ENCODE measurements around the gene TPCN2. TPM values are rescaled to one million over a fixed set of nuclear protein-coding genes. Genes with fewer than 3 reads are reported as not detected.
A peak's percentile ranks its signal among the peaks of the same experiment; 100 is the strongest.

Gene TPCN2
- total RNA-seq, 1 donor from 2014 or later: 19.1 TPM

DNA sequence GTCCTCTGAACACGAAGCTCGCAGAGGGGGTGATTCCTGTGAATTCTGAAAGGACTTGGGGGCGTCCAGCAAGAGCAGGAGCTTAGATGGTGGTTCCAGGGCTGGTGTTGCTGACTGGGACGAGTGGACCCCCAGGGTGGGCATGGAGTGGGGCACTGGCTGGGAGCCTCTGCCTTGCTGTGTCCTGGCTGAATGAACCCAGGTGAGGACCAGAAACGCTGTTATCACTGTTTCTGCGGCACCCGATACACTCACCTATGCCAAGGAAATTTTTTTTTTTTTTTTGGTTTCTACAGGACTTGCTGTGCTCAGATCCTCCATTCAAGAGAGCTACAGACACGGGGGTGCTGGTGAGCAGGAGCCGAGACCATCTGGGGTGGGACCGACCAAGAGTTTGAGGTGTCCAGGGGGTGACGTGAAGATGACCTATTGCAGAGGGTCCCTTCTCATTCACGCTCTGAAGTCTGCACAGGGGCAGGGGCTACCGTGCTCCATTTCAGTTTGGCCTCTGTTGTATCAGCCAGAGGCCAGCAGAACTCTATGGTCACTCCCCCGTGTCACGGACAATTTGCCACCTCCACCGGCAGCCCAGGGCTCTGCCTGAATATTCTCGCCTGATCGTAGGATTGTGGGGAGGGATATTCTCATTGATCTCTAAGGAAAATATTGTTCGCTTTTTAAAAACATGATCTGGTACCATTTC, 110.6 kb downstream of the TPCN2 start:
- Mint-ChIP-seq H3K27ac (no peak overlapping the region), H3K4me3 (ENCODE audit: low read depth) (no peak overlapping the region), H3K27me3 (ENCODE audit: low read depth) (peaks cover 9% of the 10 kb centered on the region), H3K36me3 (ENCODE audit: low read depth) (no peaks in the 10 kb centered on the region), H3K9me3 (peaks cover 9% of the 10 kb centered on the region), H3K4me1 (ENCODE audit: low read depth) (no peaks in the 10 kb centered on the region)
- no peak for DNase-seq (ENCODE audit: low spot score)
- intact Hi-C loops (cut with micrococcal nuclease): no loop called here

DNA sequence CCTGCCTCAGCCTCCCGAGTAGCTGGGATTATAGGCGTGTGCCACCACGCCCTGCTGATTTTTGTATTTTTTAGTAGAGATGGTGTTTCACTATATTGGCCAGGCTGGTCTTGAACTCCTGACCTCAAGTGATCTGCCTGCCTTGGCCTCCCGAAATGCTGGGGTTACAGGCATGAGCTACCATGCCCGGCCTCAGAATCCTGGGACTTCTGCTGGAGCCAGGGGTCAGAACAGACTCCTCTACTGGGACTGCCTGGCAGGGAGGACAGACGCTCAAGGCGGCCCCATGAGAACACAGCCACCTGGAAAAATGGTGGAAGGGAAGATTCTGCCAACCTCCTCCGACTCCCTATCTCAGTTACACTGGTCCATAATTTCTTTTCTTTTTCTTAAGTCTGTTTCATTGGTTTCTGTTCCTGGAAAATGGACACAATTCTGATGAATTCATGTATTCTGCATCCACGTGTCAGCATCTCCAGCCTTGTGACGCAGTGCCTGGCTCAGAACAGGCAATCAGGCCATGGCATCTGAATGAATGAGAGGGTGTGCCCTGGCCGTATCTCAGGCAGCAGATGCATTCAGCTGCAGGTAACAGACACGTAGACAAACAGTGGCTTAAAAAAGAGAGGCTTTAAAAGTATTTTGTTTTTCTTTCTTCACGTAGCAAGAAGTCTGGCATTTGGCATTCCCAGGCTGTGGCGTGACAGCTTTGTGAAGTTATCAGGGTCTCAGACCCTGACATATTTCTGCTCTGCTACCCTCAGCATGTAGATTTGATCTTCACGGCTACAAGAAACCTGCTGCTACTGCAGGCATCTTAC, 111.8 kb downstream of the TPCN2 start:
- Mint-ChIP-seq H3K36me3 (ENCODE audit: low read depth) (no peaks in the 10 kb centered on the region), H3K4me3 (ENCODE audit: low read depth) (no peak overlapping the region), H3K27ac (no peak overlapping the region), H3K4me1 (ENCODE audit: low read depth) (no peaks in the 10 kb centered on the region), H3K27me3 (ENCODE audit: low read depth) (peaks cover 11% of the 10 kb centered on the region), H3K9me3 (peaks cover 9% of the 10 kb centered on the region)
- DNase-seq (ENCODE audit: low spot score): no peak
- intact Hi-C loops (cut with micrococcal nuclease): no loop called here

DNA sequence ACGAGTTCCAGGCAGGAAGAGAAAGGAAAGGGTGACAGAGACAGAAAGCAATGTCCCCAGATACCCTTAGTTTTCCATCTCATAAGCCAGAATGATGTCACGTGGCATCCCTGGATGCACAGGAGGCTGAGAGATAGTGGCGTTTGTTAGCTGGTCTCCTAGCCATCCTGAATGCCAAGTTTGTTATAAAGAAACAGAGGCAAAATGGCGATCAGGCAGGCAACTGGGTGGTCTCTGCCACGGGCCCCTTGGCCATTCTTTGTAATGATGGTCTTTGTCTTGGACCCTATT, 112.3 kb downstream of the TPCN2 start:
- Mint-ChIP-seq H3K9me3 (peaks cover 9% of the 10 kb centered on the region), H3K36me3 (ENCODE audit: low read depth) (no peaks in the 10 kb centered on the region), H3K4me3 (ENCODE audit: low read depth) (no peak overlapping the region), H3K27ac (no peak overlapping the region), H3K4me1 (ENCODE audit: low read depth) (no peaks in the 10 kb centered on the region), H3K27me3 (ENCODE audit: low read depth) (peaks cover 12% of the 10 kb centered on the region)
- DNase-seq (ENCODE audit: low spot score): no peak
- intact Hi-C loops (cut with micrococcal nuclease): no loop called here

DNA sequence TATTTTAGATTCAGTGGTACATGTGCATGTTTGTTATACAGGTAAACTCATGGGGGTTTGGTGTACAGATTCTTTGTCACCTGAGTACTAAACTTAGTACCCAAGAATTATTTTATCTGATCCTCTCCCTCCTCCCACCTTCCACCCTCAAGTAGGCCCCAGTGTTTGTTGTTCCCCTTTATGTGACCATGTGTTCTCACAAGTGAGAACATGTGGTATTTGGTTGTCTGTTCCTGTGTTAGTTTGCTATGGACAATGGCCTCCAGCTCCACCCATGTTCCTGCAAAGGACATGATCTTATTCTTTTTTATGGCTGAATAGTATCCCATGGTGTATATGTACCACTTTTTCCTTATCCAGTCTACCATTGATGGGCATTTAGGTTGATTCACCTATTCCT, 113.8 kb downstream of the TPCN2 start:
- intact Hi-C loops (cut with micrococcal nuclease): no loop called here
- Mint-ChIP-seq H3K4me1 (ENCODE audit: low read depth) (peaks cover 11% of the 10 kb centered on the region), H3K36me3 (ENCODE audit: low read depth) (no peaks in the 10 kb centered on the region), H3K4me3 (ENCODE audit: low read depth) (no peak overlapping the region), H3K9me3 (peaks cover 9% of the 10 kb centered on the region), H3K27me3 (ENCODE audit: low read depth) (peaks cover 12% of the 10 kb centered on the region), H3K27ac (no peak overlapping the region)
- DNase-seq (ENCODE audit: low spot score): no peak

- DNase-seq (ENCODE audit: low spot score): no peak
- Mint-ChIP-seq H3K27ac (no peak overlapping the region), H3K4me1 (ENCODE audit: low read depth) (peaks cover 13% of the 10 kb centered on the region), H3K27me3 (ENCODE audit: low read depth) (peaks cover 14% of the 10 kb centered on the region), H3K9me3 (peaks cover 9% of the 10 kb centered on the region), H3K4me3 (ENCODE audit: low read depth) (no peak overlapping the region), H3K36me3 (ENCODE audit: low read depth) (no peaks in the 10 kb centered on the region)
- intact Hi-C loops (cut with micrococcal nuclease): no loop called here
These were observed 115.1 kb downstream of the TPCN2 start for GRCh38 chr11:69163842-69164241.

DNA sequence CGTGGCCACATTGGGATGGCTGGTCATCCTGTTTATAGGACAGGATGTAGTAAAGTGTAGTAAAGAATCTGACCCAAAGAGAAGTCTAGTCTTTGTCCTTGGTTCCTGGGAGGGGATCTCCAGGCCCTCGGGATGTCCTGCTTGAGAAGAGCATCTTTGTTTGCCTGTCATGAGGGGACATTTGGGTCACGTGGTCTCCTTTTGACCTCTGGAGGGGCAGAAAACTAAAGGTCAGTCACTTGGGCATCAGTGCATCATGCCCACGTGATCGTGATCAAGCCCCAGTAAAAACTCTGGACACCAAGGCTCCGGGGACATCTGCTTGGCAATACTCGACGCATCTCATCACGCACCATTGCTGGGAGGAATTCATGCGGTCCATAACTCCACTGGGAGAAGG, 116.1 kb downstream of the TPCN2 start:
- no peaks in the 10 kb centered on the region for H3K36me3 Mint-ChIP-seq (ENCODE audit: low read depth)
- DNase-seq (ENCODE audit: low spot score): no peak
- H3K9me3 Mint-ChIP-seq: peaks cover 9% of the 10 kb centered on the region
- H3K27me3 Mint-ChIP-seq (ENCODE audit: low read depth): peaks cover 14% of the 10 kb centered on the region
- H3K27ac Mint-ChIP-seq: no peak overlapping the region
- no peak overlapping the region for H3K4me3 Mint-ChIP-seq (ENCODE audit: low read depth)
- peaks cover 13% of the 10 kb centered on the region for H3K4me1 Mint-ChIP-seq (ENCODE audit: low read depth)
- intact Hi-C loops (cut with micrococcal nuclease): loop anchor here (5.0 kb wide), 1 partner anchor 43 kb away; no protein-coding TSS in a partner anchor

- Mint-ChIP-seq H3K36me3 (ENCODE audit: low read depth) (no peaks in the 10 kb centered on the region), H3K4me1 (ENCODE audit: low read depth) (peaks cover 13% of the 10 kb centered on the region), H3K27ac (no peak overlapping the region), H3K4me3 (ENCODE audit: low read depth) (no peak overlapping the region), H3K27me3 (ENCODE audit: low read depth) (peaks cover 14% of the 10 kb centered on the region), H3K9me3 (peaks cover 9% of the 10 kb centered on the region)
- no peak for DNase-seq (ENCODE audit: low spot score)
- intact Hi-C loops (cut with micrococcal nuclease): loop anchor here (2.0 to 5.0 kb wide), 3 partner anchors 43 to 131 kb away; no protein-coding TSS in a partner anchor
These were observed 117.0 kb downstream of the TPCN2 start for GRCh38 chr11:69165775-69166174.

DNA sequence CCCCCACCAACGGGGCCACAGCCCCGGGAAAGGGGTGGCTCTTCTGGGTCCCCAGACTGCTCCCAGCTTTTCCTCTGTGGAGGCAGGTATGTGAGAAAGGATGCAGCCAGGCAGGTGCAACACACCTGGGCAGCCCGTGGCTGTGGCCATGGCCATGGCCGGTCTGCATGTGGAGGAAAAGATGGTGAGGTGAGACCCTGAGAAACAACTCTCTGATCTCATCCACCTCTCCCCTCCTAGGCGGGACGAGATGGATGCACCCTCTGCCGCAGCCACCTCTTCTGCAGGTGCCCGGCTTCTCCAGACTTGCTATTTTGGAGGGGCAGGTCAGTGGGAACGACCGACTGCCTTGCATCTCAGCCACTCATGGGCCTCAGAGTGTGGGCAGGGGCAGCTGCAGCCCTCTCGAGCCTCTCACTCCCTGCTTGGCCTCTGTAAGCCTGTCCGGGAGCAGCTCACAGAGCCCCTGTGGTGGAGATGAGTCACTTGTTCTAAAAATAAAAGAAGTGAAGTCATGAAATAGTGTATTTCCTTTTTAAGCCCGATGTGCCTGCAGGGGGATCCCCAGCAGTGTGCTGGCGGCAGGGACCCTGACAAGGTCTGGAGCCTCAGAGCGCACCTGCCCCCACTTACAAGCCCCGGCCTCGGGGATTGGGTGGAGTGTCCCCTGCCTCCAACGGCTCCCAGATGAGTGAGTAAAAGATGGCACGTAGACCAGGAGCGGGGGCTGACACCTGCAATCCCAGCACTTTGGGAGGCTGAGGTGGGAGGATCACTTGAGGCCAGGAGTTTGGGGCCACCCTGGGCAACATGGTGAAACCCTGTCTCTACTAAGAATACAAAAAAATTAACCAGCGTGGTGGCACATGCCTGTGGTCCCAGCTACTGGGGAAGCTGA, 117.7 kb downstream of the TPCN2 start:
- peak overlapping the region; percentile 45 for H3K4me3 Mint-ChIP-seq (ENCODE audit: low read depth)
- H3K36me3 Mint-ChIP-seq (ENCODE audit: low read depth): no peaks in the 10 kb centered on the region
- peak overlapping the region; percentile 79 for H3K27ac Mint-ChIP-seq
- H3K4me1 Mint-ChIP-seq (ENCODE audit: low read depth): peaks cover 13% of the 10 kb centered on the region
- peaks cover 9% of the 10 kb centered on the region for H3K9me3 Mint-ChIP-seq
- intact Hi-C loops (cut with micrococcal nuclease): loop anchor here (2.0 to 5.0 kb wide), 3 partner anchors 44 to 130 kb away; no protein-coding TSS in a partner anchor
- H3K27me3 Mint-ChIP-seq (ENCODE audit: low read depth): peaks cover 12% of the 10 kb centered on the region
- DNase-seq (ENCODE audit: low spot score): peak; percentile 24

DNA sequence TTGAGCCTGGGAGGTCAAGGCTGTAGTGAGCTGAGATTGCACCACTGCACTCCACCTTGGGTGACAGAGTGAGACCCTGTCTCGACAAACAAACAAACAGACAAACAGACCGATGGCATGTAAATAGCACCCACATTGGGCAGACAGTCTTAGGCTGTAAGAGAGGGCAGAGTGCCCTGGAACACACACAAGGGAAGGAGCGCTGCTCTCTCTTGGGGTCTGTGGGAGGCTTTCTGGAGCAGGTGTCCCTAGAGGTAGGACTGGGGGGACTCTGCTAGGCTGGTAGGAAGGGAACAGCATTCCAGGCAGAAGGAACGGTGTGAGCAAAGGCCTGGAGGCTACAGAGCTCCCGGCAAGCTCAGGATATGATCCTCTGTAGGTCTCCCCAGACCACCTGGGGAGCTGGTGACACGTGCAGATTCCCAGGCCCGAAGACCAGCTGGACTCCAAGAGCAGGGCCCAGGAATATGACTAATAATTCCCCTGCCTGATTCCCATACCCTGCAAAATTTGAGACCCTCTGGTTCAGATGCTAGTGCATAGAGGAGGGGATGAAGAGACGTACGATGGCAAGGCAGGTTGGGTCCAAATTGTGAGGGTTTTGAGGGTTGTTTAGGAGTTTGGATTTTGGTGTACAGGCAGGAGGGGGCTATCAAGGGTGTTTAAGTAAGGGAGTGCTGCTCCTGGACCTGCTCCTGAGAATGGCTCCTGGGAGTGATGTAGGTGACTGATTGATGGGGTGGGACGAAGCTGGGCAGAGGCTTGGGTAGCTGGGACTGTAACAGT, 118.6 kb downstream of the TPCN2 start:
- no peaks in the 10 kb centered on the region for H3K36me3 Mint-ChIP-seq (ENCODE audit: low read depth)
- H3K9me3 Mint-ChIP-seq: peaks cover 9% of the 10 kb centered on the region
- no peak for DNase-seq (ENCODE audit: low spot score)
- intact Hi-C loops (cut with micrococcal nuclease): loop anchor here (2.0 to 5.0 kb wide), 3 partner anchors 45 to 129 kb away; no protein-coding TSS in a partner anchor
- no peak overlapping the region for H3K4me3 Mint-ChIP-seq (ENCODE audit: low read depth)
- no peak overlapping the region for H3K27ac Mint-ChIP-seq
- H3K27me3 Mint-ChIP-seq (ENCODE audit: low read depth): peaks cover 9% of the 10 kb centered on the region
- peaks cover 13% of the 10 kb centered on the region for H3K4me1 Mint-ChIP-seq (ENCODE audit: low read depth)

GRCh38 chr11:69167916-69168691, 119.4 kb downstream of the TPCN2 start:
- no peak overlapping the region for H3K4me3 Mint-ChIP-seq (ENCODE audit: low read depth)
- H3K27ac Mint-ChIP-seq: no peak overlapping the region
- H3K9me3 Mint-ChIP-seq: peaks cover 7% of the 10 kb centered on the region
- peaks cover 13% of the 10 kb centered on the region for H3K4me1 Mint-ChIP-seq (ENCODE audit: low read depth)
- no peak for DNase-seq (ENCODE audit: low spot score)
- H3K27me3 Mint-ChIP-seq (ENCODE audit: low read depth): peaks cover 6% of the 10 kb centered on the region
- intact Hi-C loops (cut with micrococcal nuclease): loop anchor here (2.0 to 5.0 kb wide), 3 partner anchors 46 to 129 kb away; no protein-coding TSS in a partner anchor
- H3K36me3 Mint-ChIP-seq (ENCODE audit: low read depth): no peaks in the 10 kb centered on the region

GRCh38 chr11:69169479-69169878, 120.7 kb downstream of the TPCN2 start:
- Mint-ChIP-seq H3K27me3 (ENCODE audit: low read depth) (peaks cover 6% of the 10 kb centered on the region), H3K36me3 (ENCODE audit: low read depth) (no peaks in the 10 kb centered on the region), H3K9me3 (no peaks in the 10 kb centered on the region), H3K27ac (no peak overlapping the region), H3K4me1 (ENCODE audit: low read depth) (peaks cover 13% of the 10 kb centered on the region), H3K4me3 (ENCODE audit: low read depth) (no peak overlapping the region)
- no peak for DNase-seq (ENCODE audit: low spot score)
- intact Hi-C loops (cut with micrococcal nuclease): loop anchor here (5.0 kb wide), 1 partner anchor 47 kb away; no protein-coding TSS in a partner anchor

All from activated T-helper 2 cell treated with anti-CD3 and anti-CD28 coated beads, Interferon-gamma antibody, Interleukin-2, Interleukin-4, amounts not matched to agents 10 μg/mL and 5 μg/mL and 100 μg/mL, durations not matched to agents 14 hours and 24 hours and 36 hours (primary cell).